GM18858 (cell line): Measurements from ENCODE around the gene ZNF431.
"Not testable (repeated sequence)": the region's sequence is repeated elsewhere in the genome, so short reads cannot be mapped to it uniquely, and the experiment has no call there.

Experiments
- ATAC-seq: cut with Tn5 transposase; IDR thresholded peaks from one replicate; pipeline ENCODE4 v1.9.1; 2021; ENCODE audit not compliant: unreplicated experiment

ZNF431 gene

GRCh38 chr19:21143854-21144253 is 2.0 kb downstream of the ZNF431 start:
- ATAC-seq: no peak

DNA sequence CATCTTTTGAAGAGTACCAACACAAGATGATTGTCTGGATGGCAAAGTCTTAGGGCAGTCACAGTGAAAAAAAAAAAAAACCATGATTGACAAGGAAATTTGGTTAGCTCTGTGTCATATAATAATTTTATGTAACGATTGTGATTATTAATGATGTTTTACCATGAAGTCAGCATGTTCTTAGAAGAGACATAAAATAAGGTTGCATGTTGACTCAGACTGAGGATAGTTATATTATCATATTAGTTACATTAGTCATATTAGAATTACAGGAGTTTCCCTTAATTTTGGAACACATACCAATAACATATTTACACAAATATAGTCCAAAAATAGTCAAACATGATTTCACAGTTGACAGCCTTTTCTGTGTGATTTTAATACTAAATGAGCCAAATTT is 5.7 kb downstream of the ZNF431 start:
- ATAC-seq: no peak

DNA sequence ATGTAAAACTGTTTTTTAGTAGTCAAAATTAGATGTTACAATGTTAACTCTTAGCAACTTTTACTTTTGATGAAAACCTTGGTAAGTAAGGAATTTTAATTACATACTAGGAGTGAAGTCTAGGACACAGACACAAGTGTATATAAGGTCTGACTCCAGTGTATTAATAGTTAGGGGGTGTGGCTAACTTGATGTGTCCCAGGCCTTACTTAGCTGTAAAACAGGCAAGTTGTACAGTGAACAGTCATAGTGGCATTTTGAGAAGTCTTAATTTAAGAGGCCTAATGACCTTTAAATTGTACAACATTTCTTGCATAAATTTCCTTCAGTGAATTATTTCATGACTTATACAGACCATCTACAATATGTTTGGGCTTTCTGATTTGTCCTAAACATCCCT is 6.8 kb downstream of the ZNF431 start:
- no peak for ATAC-seq

DNA sequence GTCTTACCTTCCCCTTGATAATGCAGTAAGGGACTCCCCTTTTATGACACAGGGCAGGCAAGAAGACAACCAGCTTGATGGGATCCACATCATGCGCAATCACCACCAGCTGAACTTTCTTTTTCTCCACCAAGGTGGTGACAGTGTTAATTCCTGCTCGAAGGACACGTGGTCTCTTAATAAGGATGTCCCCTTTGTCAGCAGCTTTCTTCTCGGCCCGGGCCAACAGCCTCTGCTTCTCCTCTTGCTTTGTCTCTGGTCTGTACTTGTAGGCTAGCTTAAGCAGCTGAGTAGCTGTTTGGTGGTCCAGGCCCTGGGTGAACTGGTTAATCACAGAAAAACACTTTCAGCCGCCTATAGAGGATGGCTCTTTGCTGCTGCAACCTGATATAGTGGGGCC is 8.0 kb downstream of the ZNF431 start:
- ATAC-seq: no peak

DNA sequence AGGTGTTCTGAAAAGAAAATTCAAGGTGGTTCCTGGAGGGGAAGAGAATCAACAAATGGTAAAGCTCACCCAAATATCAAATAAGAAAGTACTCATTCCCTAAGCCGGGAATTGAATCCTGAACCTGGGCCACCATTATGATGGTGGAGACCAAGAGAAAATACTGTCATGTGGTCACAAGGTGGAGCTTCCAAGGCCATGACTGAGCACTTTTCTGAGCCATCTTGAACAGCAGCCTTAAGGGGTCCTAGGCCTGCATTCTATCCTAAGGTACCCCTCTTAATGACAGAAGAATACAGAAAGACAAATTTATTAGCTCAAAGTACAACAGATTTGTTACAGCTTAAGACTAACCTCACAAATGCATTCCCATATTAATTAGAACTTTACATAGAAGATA is 9.6 kb downstream of the ZNF431 start:
- ATAC-seq: no peak

- ATAC-seq: no peak
Observed at GRCh38 chr19:21158523-21159135, 16.8 kb downstream of the ZNF431 start.

GRCh38 chr19:21164541-21164940 is 22.7 kb downstream of the ZNF431 start:
- ATAC-seq: no peak

- ATAC-seq: no peak
Observed at GRCh38 chr19:21166436-21166835, 24.6 kb downstream of the ZNF431 start.

- ATAC-seq: no peak
Observed at GRCh38 chr19:21197590-21198295, 55.9 kb downstream of the ZNF431 start.

DNA sequence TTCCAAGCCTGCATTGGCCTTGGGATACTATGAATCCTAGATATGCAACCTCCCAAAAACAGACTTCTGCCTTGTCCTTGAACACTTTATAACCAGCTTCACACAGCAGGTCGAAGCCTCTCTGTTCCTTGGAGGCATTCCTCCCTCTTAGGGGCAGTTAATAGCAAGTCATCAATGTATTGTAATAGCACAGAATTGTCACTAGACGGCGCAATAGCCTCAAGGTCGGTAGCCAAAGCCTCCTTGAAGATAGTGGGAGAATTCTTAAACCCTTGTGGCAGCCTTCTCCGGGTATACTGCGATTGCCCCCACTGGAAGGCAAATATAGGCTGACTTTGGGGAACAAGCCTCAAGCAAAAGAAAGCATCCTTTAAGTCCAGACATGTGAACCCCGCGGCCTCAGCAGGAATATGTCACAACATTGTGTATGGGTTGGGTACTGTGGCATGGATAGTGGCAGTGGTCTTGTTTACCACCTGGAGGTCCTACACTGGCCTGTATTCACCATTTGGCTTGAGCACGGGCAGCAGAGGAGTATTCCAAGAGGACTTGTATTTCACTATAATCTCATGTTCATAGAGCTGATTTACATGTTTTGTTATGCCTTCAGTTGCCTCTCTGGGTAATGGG is 61.1 kb downstream of the ZNF431 start:
- no peak for ATAC-seq

DNA sequence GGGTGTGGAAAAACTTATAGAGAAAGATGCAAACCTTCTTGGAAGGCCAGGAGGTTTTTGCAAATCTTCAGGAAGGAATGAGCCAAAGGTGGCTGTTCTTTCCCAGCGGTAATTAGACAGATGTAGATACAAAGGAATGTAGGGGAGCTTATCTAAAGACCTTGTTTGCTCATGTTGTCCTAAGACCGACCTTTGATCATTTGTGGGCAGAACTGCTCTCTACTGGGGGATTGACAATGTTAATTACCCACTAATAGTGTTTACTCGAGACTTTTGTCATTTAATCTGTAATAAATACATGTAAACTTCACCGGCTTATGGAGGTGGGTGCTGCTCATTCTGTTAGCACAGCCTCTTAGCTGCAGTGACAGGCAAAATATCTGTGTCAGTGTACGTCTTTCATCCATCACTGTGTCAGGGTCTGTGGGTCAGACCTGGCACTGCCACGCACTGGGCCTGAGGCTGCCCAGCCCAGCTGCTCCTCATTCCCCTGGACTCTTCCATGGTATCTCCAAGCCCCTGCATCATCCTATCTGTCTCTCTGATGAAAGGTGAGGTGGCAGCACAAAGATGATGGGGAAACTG is 68.3 kb downstream of the ZNF431 start:
- no peak for ATAC-seq

DNA sequence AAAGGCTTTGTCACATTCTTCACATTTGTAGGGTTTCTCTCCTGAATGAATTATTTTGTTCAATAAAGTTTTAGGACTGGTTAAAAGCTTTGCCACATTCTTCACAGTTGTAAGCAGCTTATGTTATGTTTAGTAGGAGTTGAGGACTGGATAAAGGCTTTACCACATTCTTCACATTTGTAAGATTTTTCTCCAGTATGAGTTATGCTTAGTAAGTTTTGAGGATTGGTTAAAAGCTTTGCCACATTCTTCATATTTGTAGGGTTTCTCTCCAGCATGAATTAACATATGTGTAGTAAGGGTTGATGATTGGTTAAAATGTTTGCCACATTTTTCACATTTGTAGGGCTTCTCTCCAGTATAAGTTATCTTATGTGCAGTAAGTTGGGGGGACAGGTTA is 79.9 kb downstream of the ZNF431 start:
- no peak for ATAC-seq

DNA sequence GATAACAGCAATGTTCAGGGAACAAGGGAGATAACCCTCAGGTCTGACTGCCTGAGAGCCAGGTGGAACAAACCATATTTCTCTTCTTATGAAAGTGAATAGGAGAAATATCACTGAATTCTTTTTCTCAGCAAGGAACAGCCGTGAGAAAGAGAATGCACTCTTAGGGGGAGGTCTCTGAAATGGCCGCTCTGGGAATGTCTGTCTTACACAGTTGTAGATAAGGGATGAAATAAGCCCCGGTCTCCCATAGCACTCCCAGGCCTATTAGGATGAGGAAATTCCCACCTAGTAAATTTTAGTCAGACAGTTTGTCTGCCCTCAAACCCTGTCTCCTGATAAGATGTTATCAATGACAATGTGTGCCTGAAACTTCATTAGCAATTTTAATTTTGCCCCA is 88.1 kb downstream of the ZNF431 start:
- ATAC-seq: not testable (repeated sequence)

- ATAC-seq: no peak
Observed at GRCh38 chr19:21233691-21234090, 91.9 kb downstream of the ZNF431 start.

DNA sequence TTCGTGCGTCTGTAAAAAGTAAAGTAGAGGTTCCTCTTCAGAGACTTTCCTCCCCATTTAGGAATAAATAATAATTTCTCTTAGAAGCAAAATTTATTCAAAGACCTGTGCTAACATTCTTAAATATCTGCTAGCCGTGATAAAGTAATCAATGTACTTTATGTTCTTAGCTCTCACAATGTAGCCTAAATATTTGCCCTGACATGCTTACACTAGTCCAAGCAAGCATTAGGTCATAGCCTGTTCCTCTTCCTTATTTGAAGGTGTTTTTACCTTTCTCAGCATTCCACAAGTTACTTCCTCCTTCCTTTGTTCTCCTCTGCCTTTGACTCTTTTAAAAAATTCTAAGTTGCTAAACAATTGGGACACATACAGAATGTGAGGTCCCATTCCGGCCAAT is 94.9 kb downstream of the ZNF431 start:
- not testable (repeated sequence) for ATAC-seq

DNA sequence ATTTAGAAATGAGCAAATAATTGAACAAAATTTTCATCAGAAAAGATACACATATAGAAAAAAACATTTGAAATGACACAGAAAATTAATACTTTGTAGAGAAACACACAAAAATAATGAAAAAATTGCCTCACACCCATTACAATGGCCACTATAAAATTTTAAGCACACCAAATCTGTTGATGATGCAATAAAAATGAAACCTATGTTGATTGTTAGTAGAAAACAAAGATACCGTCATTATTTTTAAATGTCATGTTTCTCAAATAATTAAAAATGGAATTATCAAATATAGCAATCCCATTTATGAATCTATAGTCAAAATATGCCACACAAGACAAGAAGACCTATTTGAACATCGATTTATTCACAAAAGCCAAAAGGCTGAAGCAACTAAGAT is 96.8 kb downstream of the ZNF431 start:
- ATAC-seq: no peak
